HG03066 (cell line): ENCODE data around the gene RALA.

ENCODE experiments used
- ATAC-seq: cut with Tn5 transposase; IDR thresholded peaks from one replicate; pipeline ENCODE4 v1.9.1; 2021; ENCODE audit warnings: low read depth; ENCODE audit not compliant: unreplicated experiment

The RALA gene

DNA sequence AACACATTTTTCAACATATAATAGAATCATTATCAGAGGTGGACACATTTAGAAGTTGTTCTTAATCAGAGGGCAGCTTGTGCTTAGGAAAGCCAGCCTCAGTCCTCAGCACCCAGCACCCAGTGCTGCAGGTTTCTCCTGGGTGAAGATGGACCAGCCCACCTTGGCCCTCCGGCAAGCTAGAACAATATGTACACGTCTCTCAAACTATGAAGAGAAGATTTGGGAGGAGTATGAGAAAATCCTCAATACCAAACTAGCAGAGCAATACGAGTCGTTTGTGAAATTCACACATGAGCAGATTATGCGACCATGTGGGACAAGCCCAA lies 13.5 kb upstream of the RALA start:
- ATAC-seq: no peak

DNA sequence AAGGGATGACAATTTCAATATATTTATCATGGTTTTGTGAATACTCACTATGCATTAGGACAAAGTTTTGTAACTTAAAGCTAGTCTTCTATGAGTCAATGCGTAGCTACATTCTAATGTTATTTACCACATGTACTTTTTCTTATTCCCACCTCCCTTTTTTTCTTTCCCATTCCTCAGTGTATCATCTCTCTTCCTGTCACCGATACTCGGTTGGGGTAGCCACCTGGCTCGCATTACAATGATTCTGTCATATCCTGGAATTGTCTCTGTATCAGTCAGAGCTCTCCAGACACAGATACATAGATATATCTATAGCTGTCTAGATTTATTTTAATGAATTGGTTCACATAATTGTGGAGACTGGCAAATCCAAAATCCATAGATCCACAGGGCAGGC lies 9.8 kb upstream of the RALA start:
- no peak for ATAC-seq

DNA sequence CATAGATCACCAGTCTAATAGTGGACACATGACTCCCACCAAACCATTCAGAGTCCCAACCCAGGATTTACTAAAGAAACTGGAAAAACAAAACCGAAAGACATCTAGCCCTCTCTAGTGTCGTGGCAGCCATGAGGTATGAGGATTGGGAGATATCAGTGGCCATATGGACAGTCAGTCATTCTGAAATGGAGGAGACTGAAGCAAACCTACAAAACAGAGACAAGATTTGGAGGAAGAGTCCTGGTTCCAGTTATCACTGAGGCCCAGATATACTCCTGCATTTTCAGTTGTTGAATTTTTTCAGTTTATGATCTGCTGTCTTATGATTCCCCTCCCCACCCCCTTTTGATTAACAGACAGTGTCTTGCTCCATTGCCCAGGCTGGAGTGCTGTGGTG lies 9.1 kb upstream of the RALA start:
- no peak for ATAC-seq

DNA sequence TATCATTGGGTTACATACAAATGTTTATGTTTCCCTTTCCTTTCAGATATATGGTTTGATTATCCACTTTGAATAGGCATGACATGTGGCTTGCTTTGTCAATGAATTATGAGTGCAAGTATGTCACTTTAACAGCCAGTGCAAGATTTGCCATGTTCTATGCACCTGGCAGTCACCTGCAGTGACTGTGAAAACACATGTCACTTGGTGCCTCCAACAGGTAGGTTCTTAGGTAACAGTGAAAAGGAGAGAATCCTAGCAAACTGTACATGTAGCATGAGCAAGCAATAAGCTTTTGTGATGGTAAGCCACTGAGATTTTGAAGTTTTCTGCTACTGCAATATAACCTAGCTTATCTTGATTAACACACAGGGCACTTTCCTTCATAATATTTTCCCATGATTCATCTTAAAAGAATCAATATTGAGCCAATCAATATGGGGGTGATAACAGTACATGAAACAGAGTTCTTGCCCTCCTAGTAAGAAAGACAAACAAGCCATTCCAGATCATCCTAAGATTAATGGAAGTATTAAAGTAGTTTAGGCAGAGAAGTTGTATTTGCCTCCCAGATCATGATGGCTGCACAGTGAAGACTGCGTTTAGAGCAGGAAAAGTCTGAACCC lies 7.9 kb upstream of the RALA start:
- ATAC-seq: no peak

DNA sequence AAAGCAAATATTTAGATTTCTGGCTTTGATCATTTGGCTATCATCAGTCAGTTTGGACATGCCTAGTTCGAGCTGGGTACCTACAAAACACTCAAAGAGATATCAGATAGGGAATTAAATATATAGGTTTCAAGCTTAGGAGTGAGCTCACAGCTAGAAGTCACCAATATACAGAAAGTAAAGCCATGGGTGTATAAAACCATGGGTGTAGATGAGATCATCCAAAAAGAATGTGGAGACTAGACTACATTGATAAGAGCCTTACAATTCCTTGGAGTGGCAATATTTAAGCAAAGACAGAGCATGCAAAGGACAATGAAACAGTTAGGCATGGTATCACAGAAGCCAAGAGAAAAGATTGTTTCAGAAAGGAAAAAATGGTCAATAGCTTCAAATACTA lies 7.2 kb upstream of the RALA start:
- ATAC-seq: no peak

DNA sequence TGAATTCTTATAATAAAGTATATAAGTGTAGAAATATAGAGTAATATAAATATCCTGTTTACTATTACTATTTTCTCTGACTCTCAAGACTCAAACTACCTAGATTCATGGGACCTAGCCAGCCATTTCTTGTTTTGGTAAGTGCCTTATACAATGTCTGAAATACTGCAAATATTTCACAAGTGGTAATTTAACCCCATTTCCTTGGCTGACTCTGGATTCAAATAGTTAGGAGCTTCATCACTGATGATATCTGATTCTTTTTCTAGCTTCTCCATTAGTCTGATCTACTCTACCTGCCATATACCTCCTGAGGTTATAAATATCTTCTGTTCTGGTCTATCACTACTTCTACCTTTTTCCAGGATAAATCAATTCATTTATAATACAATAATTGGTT lies 6.4 kb upstream of the RALA start:
- no peak for ATAC-seq

DNA sequence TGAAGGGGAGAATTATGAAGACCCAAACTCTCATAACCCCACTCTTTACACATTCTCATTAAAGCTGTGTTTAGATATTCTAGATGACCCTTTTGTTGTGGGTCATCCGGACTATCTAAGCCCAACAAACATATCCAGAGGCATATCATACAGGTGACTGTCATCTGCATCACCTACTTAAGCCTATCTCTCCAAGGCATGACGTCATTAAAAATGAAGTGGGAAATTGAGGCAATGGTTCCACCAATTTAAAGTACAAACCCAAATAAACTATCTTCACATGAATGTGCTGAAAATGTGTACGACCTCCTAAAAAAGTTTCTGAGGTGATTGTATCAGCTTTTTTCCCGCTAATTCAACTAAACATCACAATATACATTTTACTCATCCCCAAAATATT lies 4.5 kb upstream of the RALA start:
- no peak for ATAC-seq

DNA sequence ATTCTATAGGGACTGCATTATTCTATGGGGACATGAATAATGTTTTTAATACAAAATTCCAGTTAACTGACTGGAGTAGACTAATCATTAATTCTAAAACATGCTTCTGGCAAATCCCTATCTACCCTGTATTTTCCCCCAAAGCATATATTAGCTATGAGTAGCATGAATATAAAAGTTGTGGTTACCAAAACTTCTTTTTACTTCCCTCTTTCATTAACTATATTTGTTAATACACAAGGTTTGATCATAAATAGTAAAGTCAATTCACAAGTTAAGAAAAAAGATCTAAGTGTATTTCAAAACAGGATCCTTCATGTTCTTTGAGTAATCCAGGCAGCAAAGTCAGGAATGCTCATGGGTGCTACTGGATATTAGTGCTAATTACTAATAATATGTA lies 2.9 kb upstream of the RALA start:
- ATAC-seq: no peak

DNA sequence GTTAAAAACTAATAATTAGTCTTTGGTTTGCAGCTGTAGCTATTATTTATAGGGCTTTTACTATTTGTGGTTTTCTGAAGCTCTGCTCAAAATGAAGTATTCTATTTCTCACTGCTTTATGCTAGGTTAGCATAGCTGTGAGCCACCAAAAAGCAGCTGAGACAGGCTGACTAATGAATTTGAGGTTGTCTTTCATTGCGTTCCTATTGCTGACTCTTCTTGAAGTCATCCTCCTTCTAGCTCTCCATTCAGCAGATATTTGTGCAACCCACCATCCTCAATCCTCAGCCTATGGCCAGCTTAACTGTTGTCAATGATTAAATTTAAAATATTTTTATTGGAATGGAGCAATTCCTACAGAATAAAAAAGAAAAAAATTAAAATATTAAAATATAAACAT lies 2.1 kb upstream of the RALA start:
- ATAC-seq: no peak

DNA sequence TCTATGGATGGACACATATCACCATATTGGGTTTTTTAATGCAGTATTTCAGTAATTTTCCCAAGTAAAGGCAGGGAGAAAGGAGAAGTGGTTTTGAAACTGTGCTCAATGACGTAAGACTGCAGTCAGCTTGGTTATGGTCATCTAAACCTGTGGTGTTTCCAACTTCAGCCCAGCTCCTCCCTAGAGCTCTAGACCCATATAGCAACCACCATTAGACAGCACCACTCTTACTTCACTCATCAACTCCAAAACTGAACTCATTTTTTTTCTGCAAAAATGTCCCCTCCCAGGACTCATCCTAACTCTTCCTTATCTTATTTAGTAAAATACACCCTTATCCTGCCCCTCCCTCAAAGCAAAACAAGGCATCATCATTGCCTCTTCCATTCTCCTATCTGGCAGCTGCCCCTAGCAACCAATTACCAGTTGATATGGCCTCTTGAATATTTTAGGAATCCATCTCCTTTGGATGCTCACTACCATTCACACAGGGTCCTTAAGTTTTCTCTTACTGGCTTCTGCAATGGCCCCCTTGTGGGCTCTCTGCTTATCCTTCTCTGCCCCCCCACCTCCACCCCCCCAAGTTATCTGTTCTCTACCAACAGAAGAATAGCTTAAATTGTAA lies 1.5 kb upstream of the RALA start:
- peak; percentile 25 for ATAC-seq

DNA sequence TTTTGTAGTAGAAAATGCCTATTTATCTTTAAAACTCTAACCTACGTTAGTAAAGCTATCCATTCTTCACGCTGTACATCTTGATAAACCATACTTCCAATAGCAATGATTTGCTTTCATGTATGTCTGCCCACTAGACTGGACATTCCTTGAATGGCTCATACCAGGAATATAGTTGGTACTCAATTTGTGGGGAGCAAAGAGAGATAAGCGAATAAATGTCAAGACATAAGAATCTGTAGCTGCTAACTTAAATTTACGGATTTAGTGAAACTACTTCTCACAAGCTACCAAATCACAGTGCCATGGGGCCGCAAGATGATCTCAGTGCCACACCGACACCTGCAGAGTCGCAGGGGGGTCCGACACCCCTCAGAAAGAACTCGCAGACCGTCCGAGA lies 763 bp upstream of the RALA start:
- ATAC-seq: no peak

DNA sequence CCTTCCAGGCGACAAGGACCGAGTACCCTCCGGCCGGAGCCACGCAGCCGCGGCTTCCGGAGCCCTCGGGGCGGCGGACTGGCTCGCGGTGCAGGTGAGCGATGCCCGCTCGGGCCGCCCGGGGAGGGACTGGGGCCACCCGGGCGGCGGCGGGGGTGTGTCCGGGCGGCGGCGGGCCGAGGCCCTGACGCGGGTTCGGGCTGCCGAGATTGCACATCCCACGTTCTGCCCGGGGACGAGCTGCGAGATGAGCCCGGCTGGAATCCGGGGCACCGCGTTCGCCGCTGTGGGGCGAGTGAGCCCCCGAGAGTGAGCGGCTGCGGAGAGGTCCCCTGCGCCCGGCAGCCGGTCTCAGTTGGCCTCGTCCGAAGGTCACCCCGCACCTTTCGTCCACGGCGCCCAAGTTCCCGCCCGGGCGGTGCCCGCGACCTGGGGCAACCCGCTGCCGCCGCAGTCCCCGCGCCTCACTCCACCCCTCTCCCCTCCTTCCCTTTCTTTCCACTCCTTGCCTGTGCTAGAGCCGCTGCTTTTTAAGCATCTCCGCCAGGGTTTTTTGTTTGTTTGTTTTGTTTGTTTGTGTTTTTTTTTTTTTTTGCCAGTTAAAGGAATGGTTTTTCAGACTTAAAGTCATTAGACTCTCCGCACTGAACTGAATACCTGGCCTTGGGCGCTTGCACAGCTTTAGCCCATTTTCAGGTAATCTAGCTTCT lies 515 bp downstream of the RALA start:
- ATAC-seq: peak; percentile 49

DNA sequence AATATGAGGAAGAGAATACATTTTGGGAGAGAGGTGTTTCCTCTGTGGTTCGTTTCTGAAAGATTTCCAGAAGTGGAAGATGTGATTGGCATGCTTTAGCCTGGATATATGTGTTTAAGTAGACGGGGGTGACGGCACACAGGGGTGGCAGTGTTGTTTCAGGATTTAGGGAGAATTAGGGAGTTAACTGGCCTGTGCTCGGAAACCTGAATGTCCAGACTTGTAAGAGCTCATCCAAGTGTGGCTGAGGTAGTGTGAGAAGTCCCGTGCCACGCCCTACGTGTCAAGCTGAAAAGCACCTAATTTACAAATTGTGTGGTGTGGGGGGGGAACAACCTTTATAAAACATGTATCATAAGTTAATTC lies 1.1 kb downstream of the RALA start:
- no peak for ATAC-seq

DNA sequence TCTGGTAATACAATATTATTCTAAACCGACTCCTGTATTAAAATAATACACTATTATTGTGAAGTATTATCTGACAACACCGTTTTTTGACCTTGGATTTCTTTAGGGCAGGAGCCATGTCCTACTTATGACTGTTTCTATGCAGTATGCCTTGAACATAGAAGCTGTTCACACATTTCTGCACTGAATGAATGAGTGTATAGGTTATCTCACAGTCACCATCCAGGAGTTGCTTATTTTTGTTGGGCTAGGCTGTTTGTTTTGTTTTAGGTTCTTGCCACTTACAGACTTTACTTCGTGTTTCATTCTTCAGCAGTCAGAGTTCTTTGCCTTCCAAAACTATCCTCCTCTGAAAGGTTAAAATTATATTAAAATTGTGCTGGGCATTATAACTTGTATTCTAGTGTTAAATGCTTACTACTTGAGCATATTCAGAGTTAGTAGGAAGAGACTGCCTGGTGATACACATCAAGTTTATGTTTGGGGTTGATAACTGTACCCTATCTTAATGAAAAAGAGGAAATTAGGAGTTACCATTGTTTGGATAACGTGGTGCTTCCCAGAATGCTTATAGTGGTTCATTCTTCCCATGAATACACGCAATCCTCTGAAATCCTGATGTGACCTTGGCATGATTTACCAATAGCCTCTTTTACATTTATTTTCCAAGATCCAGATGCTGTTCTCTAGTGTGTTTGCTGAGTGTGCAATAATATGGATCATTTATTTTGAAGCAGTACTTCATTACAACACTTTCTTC lies 1.7 kb downstream of the RALA start:
- ATAC-seq: no peak

DNA sequence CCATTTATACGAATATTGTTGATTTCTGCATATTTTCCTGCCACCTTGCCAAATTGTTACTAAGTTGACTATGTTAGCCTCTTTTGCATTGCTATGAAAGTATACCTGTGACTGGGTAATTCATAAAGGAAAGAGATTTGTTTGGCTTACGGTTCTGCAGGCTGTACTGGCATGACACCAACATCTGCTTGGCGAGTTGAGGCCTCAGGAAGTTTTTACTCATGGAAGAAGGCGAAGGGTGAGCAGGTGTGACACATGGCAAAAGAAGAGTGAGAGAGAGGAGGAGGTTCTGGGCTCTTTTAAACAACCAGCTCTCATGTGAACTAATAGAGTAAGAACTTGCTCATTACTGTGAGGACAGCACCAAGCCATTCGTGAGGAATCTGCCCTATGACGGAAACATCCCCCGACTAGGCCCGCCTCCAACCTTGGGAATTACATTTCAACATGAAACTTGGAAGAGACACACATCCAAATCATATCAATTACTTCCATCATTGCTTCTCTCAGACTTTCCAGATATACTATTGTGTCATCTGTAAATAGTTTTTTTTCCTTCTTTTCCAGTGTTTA lies 8.4 kb downstream of the RALA start:
- ATAC-seq: no peak

DNA sequence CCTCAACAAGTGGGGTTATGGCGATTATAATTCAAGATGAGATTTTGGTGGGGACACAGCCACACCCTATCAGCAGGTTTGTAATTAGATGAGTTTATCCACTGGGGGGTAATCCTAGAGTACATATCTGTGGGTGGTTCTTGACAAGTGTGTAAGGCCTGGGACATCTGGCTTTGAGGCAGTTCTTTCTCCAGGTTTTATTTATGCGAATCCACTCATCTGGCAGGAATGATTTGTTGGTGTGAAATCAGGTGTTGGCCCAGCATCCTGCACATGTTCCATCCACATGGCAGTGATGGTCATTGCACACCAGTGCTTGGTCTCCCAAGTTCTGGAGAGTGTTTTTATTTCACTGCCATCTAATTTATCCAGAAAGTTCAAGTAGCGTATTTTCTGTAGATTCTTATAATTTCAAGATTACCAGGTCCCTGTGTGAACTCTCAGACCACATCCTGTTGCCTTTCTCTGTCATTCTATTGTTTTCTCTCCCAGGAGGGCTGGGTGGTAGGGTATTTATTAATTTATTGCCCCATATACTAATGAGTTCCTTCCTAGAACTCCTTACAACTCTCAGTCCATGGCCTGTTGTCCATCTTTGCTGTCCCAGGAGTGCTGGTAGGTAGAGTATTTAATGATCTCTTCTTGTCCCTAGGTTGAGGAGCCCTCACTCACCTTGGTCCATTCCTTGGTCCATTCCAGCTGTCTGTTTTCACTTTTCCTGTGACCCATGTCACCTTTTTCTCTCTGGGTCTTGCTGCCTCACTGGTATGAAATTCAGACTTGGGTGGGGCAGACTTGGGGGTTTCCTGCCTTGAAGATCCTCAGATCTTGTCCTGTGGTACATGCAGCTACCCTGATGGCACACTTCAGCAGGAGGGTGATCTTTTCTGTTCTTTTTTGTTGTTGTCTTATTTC lies 10.4 kb downstream of the RALA start:
- no peak for ATAC-seq

DNA sequence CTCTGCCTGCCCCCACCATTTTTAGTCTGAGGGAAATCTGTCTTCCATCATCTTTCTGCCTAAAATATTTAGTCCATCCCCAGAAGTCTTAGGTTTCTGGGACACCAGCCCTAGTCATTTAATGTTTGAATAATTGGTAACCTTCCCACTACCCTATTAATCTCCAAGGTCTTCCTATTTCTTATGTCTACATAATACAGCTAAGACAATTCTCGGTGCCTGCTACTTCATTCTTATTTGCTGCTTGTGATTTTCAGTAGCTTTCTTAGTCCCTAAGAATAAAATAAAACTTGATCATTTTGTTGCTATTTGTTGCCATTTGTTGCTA lies 11.1 kb downstream of the RALA start:
- ATAC-seq: no peak

DNA sequence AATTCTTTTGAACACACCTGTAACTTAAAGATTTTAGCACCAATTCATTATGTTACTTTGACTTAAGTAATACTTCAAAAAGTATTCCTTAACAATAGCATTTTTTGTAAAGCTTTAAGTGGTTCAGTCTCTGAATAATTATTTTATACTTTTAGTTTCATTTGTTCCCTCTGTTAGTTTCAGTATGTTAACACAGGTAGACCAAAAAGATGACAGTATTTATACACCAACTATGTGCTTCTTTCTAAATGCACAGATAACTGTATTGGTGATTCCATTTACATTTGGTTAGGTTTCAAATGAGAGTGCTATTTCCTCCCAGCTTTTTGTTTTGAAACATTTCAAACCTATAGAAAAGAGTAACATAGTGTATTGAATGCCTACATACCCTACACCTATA lies 14.0 kb downstream of the RALA start:
- no peak for ATAC-seq

DNA sequence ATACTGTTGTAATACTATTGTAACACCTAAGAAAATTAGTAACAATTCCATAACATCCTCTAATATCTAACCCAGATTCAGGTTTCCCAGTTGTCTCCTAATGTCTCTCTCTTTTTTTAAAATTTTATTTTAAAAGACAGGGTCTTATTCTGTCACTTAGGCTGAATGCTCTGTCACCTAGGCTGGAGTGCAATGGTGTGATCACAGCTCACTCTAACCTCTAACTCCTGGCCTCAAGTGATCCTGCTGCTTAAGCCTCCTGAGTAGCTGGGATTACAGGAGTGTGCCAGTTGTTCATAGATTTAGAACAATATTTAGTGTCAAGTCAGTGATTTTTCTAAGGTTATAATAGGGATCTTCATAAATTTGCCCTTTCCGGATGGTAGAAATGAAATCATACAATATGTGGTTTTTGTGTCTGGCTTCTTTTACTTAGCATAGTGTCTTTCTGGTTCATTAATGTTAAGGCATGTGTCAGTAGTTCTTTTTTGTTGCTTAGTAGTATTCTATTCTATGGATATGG lies 14.7 kb downstream of the RALA start:
- ATAC-seq: no peak

DNA sequence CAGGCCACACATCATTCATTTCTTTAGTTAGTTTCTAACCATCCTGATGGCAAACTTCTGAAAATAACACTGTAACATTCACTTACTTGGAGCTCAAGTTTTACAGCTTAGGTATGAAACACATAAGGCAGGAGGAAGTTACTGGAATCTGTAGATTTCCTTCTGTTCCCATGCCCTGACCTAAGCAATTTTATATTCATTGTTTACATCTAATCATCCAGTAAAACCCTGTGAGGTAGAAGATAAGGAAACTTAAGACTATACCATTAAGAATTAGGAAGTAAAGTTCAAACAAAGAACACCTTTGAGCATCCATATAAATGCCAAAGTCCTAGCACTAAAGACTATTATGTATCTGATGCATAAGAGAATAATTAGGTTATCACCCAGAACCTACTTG lies 19.5 kb downstream of the RALA start:
- ATAC-seq: no peak
